GM11168 (cell line): Measurements from ENCODE around the gene TNNI2.

Source experiments
- in situ Hi-C: fragments of 300-500 bp; cut with MboI; formaldehyde crosslinking; loops from one replicate; pipeline ENCODE4 v1.12.0; 2022; ENCODE audit warnings: low sequenced_read_pairs; ENCODE audit not compliant: unreplicated experiment

TNNI2 gene

GRCh38 chr11:1856306-1857005, 17.7 kb downstream of the TNNI2 start:
- in situ Hi-C loops = no loop called here

DNA sequence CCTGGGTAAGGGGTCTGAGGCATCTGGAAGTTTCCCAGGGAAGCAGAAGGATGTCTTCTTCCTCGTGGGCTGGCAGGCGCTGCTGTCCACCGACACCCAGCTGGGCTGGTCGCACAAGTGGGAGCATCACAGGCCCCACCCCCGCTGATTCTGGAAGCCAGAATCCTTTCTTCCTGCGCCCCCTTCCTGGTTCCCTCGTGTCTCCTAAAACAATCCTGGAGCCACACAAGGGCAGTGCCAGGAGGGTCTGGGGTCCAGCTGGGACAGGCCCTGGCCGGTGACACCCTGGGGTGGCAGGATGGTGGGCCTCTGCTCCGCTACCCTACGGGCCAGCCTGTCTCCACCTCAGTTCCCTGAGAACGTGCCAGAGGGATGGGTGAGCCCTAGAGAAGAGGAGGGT, 18.3 kb downstream of the TNNI2 start:
- in situ Hi-C loops = no loop called here

DNA sequence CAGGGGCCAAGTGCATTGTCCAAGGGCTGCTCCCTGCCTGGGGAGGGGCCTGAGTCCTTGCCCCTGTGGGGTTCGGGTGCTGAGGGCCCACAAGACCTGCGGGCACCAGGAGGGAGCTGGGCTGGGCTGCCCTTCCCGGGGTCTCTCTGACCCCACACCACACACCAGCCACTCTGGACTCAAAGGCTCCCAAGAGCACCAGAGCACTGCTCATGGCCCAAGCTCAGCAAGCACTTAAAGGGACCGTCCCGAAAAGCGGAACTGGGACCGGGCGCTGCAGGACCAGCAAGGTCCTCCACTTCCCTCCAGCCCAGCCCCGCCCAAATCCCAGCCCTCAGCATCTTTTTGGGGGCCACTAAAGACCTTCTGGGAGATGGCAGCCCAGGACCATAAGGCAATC, 19.4 kb downstream of the TNNI2 start:
- in situ Hi-C loops = no loop called here

GRCh38 chr11:1858576-1858975, 19.8 kb downstream of the TNNI2 start:
- in situ Hi-C loops = no loop called here

GRCh38 chr11:1859004-1859403, 20.2 kb downstream of the TNNI2 start:
- in situ Hi-C loops = no loop called here

GRCh38 chr11:1860108-1860507, 21.3 kb downstream of the TNNI2 start:
- in situ Hi-C loops = no loop called here

- in situ Hi-C loops = no loop called here
Measured at GRCh38 chr11:1861435-1862411, 22.9 kb downstream of the TNNI2 start.

- in situ Hi-C loops = no loop called here
Measured at GRCh38 chr11:1862588-1863351, 24.0 kb downstream of the TNNI2 start.

GRCh38 chr11:1863352-1864216, 24.8 kb downstream of the TNNI2 start:
- in situ Hi-C loops = no loop called here

- in situ Hi-C loops = no loop called here
Measured at GRCh38 chr11:1864231-1864630, 25.4 kb downstream of the TNNI2 start.

- in situ Hi-C loops = no loop called here
Measured at GRCh38 chr11:1864831-1865665, 26.3 kb downstream of the TNNI2 start.

- in situ Hi-C loops = no loop called here
Measured at GRCh38 chr11:1866226-1866625, 27.4 kb downstream of the TNNI2 start.

DNA sequence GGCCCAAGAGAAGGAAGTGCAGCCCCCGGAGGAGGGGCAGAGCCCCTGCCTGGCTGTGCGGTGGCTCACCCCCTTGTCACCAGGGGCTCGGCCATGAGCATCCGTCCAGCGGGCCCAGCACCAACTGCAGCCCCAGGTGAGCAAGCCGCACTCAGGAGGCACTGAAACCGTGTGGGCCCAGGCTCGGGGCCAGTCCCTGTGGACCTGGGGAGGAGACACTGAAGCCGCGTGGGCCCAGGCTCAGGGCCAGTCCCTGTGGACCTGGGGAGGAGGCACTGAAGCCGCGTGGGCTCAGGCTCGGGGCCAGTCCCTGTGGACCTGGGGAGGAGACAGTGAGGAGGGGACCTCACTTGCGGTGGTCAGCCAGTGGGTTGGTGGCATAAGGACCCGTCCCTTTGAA, 28.0 kb downstream of the TNNI2 start:
- in situ Hi-C loops = no loop called here

DNA sequence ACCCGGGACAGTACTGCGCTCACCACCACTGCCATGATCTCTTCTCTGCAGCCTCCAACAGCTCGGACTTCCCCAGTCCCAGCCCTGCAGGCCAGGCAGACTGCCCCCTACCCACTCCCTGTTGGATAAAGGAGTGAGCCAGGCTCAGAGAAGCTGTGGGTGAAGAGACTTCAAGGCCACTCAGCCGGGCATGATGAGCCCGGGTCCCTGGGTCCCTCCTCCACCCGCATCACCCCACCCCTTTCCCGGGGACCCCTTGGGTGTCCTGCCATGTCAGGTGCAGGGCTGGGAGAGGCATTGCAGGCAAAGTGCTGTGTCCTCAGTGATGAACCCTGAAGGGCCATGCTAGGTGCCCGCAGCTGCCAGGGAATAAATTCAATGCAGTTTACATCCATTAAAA, 28.6 kb downstream of the TNNI2 start:
- in situ Hi-C loops = no loop called here

- in situ Hi-C loops = no loop called here
Measured at GRCh38 chr11:1868056-1868635, 29.4 kb downstream of the TNNI2 start.

- in situ Hi-C loops = no loop called here
Measured at GRCh38 chr11:1868636-1869291, 30.0 kb downstream of the TNNI2 start.

DNA sequence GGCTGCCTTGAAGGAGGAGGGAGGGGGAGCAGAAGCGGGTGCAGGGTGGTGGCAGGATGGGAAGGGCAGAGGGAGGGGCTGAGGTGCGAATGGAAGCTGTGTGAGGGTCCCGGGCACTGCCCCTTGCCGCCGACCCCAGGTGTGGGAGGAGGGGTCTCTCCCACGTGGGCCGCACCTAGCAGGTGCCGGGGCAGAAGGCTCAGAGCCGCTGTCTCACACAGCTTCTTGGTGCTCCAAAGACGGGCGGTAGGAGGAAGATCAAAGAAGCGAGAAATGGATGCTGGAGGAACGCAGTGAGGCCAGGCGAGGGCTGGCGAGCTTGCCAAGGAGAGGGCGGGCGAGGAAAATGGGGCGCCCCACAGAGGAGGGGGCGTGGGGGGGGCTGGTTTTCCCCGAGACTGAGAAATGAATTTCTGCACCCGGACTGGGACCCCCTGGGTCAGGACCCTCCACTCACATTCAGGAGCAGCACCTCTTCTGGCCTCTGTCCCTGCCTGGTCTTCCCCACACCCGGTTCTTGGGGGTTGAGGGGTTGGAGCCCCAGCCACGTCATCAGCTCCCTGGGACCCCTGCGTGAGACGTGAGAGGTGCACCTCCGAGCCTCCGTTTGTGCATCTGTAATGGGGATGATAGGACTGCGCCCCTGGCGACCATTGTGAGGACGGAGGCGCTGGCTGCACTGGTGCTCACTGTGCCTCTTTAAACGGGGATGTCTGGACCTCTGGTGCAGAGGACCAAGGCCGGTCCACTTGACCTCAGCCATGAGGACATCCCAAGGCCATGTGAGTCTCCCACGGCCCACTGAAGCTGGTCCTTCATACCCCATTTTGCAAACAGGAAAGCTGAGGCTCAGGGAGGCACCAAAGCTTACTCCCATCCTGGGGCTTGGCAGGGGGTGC, 30.9 kb downstream of the TNNI2 start:
- in situ Hi-C loops = no loop called here
